Measurements from ENCODE around the gene IFIT1. TPM values are rescaled to one million over a fixed set of nuclear protein-coding genes. Genes with fewer than 3 reads are reported as not detected.
A peak's percentile ranks its signal among the peaks of the same experiment; 100 is the strongest.
"Not testable (repeated sequence)": the region's sequence is repeated elsewhere in the genome, so short reads cannot be mapped to it uniquely, and the experiment has no call there.

Gene IFIT1
- total RNA-seq, 1 donor from 2014 or later, result 2.4 TPM

DNA sequence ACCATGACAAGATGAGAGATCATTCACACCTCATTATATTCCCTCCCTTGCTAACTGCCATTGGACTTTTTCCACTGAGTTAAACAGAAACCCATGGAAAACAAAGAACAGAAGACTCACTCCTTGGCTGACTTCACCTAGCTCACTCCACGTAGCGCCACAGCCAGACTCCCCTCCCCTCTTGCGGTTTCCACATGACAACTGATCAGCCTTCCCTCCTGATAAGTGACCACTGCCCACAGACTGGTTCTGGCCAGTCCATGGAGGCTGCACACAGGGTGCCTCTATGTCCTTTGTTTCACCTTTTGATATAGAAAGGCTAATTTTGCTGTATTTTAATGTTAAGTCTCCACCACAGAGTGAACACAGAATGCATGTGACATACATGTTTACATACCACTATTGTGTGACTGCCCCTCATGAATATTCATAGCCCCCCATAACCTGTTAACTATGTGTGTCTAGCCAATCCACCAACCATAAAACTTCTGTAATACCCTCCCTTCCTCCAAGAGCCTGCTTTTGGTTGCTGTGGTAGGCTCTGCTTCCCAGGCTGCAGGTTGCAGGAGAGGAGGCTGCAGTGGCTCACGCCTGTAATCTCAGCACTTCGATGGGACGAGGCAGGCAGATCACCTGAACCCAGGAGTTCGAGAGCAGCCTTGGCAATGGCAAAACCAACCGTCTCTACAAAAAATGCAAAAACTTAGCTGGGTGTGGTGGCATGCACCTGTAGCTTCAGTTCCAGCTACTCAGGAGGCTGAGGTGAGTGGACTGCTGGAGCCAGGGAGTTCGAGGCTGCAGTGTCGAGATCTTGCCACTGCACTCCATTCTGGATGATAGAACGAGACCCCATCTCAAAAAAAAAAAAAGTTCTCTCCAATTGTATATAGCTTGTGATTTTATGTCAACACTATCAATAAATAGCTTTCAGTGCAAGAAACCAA, 12.0 kb downstream of the IFIT1 start:
- peaks cover 48% of the 10 kb centered on the region for H3K36me3 Mint-ChIP-seq (ENCODE audit: low read depth)
- H3K9me3 Mint-ChIP-seq, result peaks cover 4% of the 10 kb centered on the region
- no peaks in the 10 kb centered on the region for H3K27me3 Mint-ChIP-seq (ENCODE audit: low read depth)
- TF ChIP-seq, protein P1, sequence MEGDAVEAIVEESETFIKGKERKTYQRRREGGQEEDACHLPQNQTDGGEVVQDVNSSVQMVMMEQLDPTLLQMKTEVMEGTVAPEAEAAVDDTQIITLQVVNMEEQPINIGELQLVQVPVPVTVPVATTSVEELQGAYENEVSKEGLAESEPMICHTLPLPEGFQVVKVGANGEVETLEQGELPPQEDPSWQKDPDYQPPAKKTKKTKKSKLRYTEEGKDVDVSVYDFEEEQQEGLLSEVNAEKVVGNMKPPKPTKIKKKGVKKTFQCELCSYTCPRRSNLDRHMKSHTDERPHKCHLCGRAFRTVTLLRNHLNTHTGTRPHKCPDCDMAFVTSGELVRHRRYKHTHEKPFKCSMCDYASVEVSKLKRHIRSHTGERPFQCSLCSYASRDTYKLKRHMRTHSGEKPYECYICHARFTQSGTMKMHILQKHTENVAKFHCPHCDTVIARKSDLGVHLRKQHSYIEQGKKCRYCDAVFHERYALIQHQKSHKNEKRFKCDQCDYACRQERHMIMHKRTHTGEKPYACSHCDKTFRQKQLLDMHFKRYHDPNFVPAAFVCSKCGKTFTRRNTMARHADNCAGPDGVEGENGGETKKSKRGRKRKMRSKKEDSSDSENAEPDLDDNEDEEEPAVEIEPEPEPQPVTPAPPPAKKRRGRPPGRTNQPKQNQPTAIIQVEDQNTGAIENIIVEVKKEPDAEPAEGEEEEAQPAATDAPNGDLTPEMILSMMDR (conservative IDR thresholded peaks at IDR 0.05), result no peak
- DNase-seq (ENCODE audit: low read depth, low spot score), result no peak
- H3K4me1 Mint-ChIP-seq, result no peaks in the 10 kb centered on the region
- H3K27ac Mint-ChIP-seq (ENCODE audit: unreplicated experiment), result no peak overlapping the region
- H3K4me3 Mint-ChIP-seq, result no peak overlapping the region

DNA sequence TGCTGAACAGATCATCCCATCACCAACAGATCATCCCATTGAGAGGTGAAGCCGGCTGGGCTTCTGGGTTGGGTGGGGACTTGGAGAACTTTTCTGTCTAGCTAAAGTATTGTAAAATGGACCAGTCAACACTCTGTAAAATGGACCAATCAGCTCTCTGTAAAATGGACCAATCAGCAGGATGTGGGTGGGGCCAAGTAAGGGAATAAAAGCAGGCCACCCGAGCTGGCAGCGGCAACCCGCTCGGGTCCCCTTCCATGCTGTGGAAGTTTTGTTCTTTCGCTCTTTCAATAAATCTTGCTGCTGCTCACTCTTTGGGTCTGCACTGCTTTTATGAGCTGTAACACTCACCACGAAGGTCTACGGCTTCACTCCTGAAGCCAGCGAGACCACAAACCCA, 13.8 kb downstream of the IFIT1 start:
- not testable (repeated sequence) for H3K4me3 Mint-ChIP-seq; H3K4me1 Mint-ChIP-seq; H3K27me3 Mint-ChIP-seq (ENCODE audit: low read depth); H3K9me3 Mint-ChIP-seq; DNase-seq (ENCODE audit: low read depth, low spot score); H3K27ac Mint-ChIP-seq (ENCODE audit: unreplicated experiment)
- peaks cover 44% of the 10 kb centered on the region for H3K36me3 Mint-ChIP-seq (ENCODE audit: low read depth)

DNA sequence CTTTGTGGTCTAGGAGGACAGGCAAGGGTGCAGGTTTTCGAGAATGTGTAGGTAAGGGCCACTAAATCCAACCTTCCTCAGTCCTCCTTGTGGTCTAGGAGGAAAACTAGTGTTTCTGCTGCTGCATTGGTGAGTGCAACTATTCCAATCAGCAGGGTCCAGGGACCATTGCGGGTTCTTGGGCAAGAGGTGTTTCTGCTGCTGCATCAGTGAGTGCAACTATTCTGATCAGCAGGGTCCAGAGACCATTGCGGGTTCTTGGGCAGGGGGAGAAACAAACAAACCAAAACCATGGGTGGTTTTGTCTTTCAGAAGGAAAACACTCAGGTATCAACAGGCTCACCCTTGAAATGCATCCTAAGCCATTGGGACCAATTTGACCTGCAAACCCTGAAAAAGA, 15.4 kb downstream of the IFIT1 start:
- H3K36me3 Mint-ChIP-seq (ENCODE audit: low read depth), result peaks cover 42% of the 10 kb centered on the region
- not testable (repeated sequence) for H3K4me3 Mint-ChIP-seq; H3K4me1 Mint-ChIP-seq; H3K27ac Mint-ChIP-seq (ENCODE audit: unreplicated experiment); H3K9me3 Mint-ChIP-seq; H3K27me3 Mint-ChIP-seq (ENCODE audit: low read depth); DNase-seq (ENCODE audit: low read depth, low spot score)

DNA sequence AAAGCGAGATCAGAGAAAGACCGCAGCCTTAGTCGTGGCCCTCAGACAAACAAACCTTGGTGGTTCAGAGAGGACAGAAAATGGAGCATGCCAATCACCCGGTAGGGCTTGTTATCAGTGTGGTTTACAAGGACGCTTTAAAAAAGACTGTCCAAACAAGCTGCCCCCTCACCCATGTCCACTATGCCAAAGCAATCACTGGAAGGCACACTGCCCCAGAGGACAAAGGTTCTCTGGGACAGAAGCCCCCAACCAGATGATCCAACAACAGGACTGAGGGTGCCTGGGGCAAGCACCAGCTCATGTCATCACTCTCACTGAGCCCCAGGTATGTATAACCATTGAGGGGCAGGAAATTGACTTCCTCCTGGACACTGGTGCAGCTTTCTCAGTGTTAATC, 16.9 kb downstream of the IFIT1 start:
- H3K4me1 Mint-ChIP-seq, result peaks cover 12% of the 10 kb centered on the region
- H3K9me3 Mint-ChIP-seq; H3K27me3 Mint-ChIP-seq (ENCODE audit: low read depth): not testable (repeated sequence)

DNA sequence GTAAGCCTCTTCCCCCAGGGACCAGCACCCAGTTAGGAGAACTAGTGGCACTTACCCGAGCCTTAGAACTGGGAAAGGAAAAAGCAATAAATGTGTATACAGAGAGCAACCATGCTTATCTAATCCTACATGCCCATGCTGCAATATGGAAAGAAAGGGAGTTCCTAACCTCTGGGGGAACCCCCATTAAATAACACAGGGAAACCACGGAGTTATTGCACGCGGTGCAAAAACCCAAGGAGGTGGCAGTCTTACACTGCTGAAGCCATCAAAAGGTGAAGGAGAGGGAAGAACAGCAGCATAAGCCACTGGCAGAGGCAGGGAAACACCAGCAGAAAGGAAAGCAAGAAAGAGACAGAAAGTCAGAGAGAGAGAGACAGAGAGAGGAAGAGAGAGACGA, 18.1 kb downstream of the IFIT1 start:
- not testable (repeated sequence) for H3K27ac Mint-ChIP-seq (ENCODE audit: unreplicated experiment); H3K9me3 Mint-ChIP-seq; H3K27me3 Mint-ChIP-seq (ENCODE audit: low read depth); DNase-seq (ENCODE audit: low read depth, low spot score)
- Mint-ChIP-seq H3K36me3 (ENCODE audit: low read depth) (peaks cover 29% of the 10 kb centered on the region), H3K4me3 (peak overlapping the region; percentile 19), H3K4me1 (peaks cover 18% of the 10 kb centered on the region)

More for the DNA sequence above, 16.9 kb downstream of the IFIT1 start:
- not testable (repeated sequence) for H3K4me3 Mint-ChIP-seq; H3K27ac Mint-ChIP-seq (ENCODE audit: unreplicated experiment); DNase-seq (ENCODE audit: low read depth, low spot score)
- H3K36me3 Mint-ChIP-seq (ENCODE audit: low read depth), result peaks cover 38% of the 10 kb centered on the region

DNA sequence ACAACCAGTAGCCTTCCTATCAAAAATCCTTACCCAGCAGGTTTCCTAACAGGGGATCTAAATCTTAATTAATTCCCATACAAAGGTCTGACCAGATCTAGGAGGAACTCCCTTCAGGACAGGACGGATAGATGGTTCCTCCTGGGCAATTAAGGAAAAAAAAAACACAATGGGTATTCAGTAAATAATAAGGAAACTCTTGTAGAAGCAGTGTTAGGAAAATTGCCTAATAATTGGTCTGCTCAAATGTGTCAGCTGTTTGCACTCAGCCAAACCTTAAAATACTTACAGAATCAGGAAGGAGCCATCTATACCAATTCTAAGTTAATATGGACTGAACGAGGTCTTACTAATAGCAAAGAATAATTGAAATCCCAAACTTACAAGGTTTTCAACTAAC, 18.7 kb downstream of the IFIT1 start:
- Mint-ChIP-seq H3K36me3 (ENCODE audit: low read depth) (peaks cover 27% of the 10 kb centered on the region), H3K4me1 (peaks cover 21% of the 10 kb centered on the region), H3K4me3 (peak overlapping the region; percentile 48)
- not testable (repeated sequence) for H3K27me3 Mint-ChIP-seq (ENCODE audit: low read depth); H3K9me3 Mint-ChIP-seq; H3K27ac Mint-ChIP-seq (ENCODE audit: unreplicated experiment); DNase-seq (ENCODE audit: low read depth, low spot score)

DNA sequence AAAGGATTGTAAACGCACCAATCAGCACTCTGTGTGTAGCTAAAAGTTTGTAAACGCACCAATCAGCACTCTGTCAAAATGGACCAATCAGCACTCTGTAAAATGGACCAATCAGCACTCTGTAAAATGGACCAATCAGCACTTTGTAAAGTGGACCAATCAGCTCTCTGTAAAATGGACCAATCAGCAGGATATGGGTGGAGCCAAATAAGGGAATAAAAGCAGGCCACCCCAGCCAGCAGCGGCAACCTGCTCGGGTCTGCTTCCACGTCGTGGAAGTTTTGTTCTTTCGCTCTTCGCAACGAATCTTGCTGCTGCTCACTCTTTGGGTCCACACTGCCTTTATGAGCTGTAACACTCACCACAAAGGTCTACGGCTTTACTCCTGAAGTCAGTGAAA, 19.9 kb downstream of the IFIT1 start:
- H3K9me3 Mint-ChIP-seq, result not testable (repeated sequence)

DNA sequence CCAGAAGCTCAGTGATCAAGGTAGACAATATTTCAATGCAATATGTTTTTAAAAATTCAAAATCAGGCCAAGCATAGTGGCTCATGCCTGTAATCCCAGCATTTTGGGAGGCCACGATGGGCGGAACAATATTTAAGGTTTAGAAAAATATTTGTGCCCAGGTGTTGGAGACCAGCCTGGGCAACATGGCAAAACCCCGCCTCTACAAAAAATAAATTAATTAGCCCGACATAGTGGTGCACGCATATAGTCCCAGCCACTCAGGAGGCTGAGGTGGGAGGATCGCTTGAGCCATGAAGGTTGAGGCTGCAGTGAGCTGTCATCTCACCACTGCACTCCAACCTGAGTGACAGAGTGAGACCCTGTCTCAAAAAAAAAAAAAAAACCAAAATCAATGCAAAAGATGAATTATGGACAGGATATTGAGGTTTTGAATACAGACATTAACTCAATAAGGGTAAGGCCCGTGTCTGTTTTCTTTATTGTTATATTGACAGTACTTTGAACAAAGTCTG, 21.0 kb downstream of the IFIT1 start:
- H3K27me3 Mint-ChIP-seq (ENCODE audit: low read depth), result no peaks in the 10 kb centered on the region
- peaks cover 3% of the 10 kb centered on the region for H3K9me3 Mint-ChIP-seq
- DNase-seq (ENCODE audit: low read depth, low spot score), result no peak
- TF ChIP-seq, protein P1 (conservative IDR thresholded peaks at IDR 0.05), result no peak
- H3K36me3 Mint-ChIP-seq (ENCODE audit: low read depth), result peaks cover 17% of the 10 kb centered on the region
- H3K4me1 Mint-ChIP-seq, result peaks cover 33% of the 10 kb centered on the region
- peak overlapping the region; percentile 99 for H3K4me3 Mint-ChIP-seq
- peak overlapping the region; percentile 23 for H3K27ac Mint-ChIP-seq (ENCODE audit: unreplicated experiment)

More for the DNA sequence above, 19.9 kb downstream of the IFIT1 start:
- H3K4me3 Mint-ChIP-seq, result peak overlapping the region; percentile 42
- H3K27ac Mint-ChIP-seq (ENCODE audit: unreplicated experiment); DNase-seq (ENCODE audit: low read depth, low spot score); H3K27me3 Mint-ChIP-seq (ENCODE audit: low read depth): not testable (repeated sequence)
- H3K36me3 Mint-ChIP-seq (ENCODE audit: low read depth), result peaks cover 23% of the 10 kb centered on the region
- H3K4me1 Mint-ChIP-seq, result peaks cover 26% of the 10 kb centered on the region
